Measurements from ENCODE around the gene FAF2. TPM values are rescaled to one million over a fixed set of nuclear protein-coding genes. Genes with fewer than 3 reads are reported as not detected.

FAF2 gene
- total and polyA plus RNA-seq, 10 of the 15 experiments (the other 5 are each of a cell fraction or from before 2014, with no cell fraction given) = 19.0 to 45.1 (median 35.6) TPM

- TF ChIP-seq TAF1 (IDR thresholded peaks at IDR 0.05; ENCODE audit: borderline replicate concordance, low read depth, low read length) (no peak), CEBPB (IDR thresholded peaks at IDR 0.05; ENCODE audit: borderline replicate concordance in 1 of 2, low read depth in 2 of 2, low read length in 2 of 2) (no peak), IRF4 (IDR thresholded peaks at IDR 0.05; ENCODE audit: low read depth, low read length) (no peak), EZH2 (IDR thresholded peaks at IDR 0.05; ENCODE audit: borderline replicate concordance, control insufficient read depth, low read depth, low read length) (no peak)
Measured at GRCh38 chr5:176533390-176533789, 85.2 kb downstream of the FAF2 start (continued).

- H3K36me3 ChIP-seq (ENCODE audit: control insufficient read depth in 2 of 2, insufficient read depth in 2 of 2, low read length in 1 of 2) = peaks cover 8 to 25% of the 10 kb centered on the region in 2 experiments
- ATAC-seq (peak; percentile 4; the same call in 1 of the 3 replicates), FAIRE-seq (peak; percentile 88), DNase-seq (ENCODE audit: low read depth, low spot score) (no peak)
- H3K9ac ChIP-seq (ENCODE audit: control insufficient read depth, insufficient read depth, low read length) = peak overlapping the region; percentile 99
- CTCF ChIA-PET = interaction anchor here (0.6 to 3.2 kb wide), 9 partner anchors 9 to 833 kb away, joined by 3 to 19 read pairs (median 3); partner anchors contain the start of genes CLTB, FAF2 and TSPAN17
- under 1% methylated on average over 10 of the region's 10 CpGs for WGBS (ENCODE audit: insufficient coverage, insufficient replicate concordance, low lambda C conversion rate, missing lambda C conversion rate)
- H3K9me3 ChIP-seq (replicated peaks; ENCODE audit: control insufficient read depth, insufficient read depth, low read length) = no peaks in the 10 kb centered on the region
- H3K4me1 ChIP-seq (ENCODE audit: control insufficient read depth, insufficient read depth, low read length) = peaks cover 49% of the 10 kb centered on the region
- peak overlapping the region; percentile 76 for H3K4me2 ChIP-seq (ENCODE audit: control insufficient read depth, insufficient read depth)
- BruUV-seq (replicated peaks) = no TSS peak
- no peaks in the 10 kb centered on the region for H3K27me3 ChIP-seq (replicated peaks in 1 of 2; ENCODE audit: control insufficient read depth in 2 of 2, insufficient read depth in 2 of 2, low read length in 1 of 2)
- no peaks in the 10 kb centered on the region; the same call in 1 of the 2 replicates for H4K20me1 ChIP-seq (ENCODE audit: control insufficient read depth, insufficient read depth)
- no peak overlapping the region for H2AFZ ChIP-seq (ENCODE audit: control insufficient read depth, low read depth, low read length)
- intact Hi-C loops (cut with micrococcal nuclease; ENCODE audit: unreplicated experiment) = loop anchor here (10.0 kb wide), 2 partner anchors 149 to 1581 kb away; partner anchors contain the start of genes HIGD2A, N4BP3 and NOP16
- H3K4me3 ChIP-seq = peak overlapping the region; percentile 99
- POLR2A ChIA-PET = interaction anchor here (0.7 to 3.3 kb wide), 4 partner anchors 10 to 174 kb away, joined by 3 to 9 read pairs (median 4); partner anchors contain the start of gene CLTB
- H3K27ac ChIP-seq (ENCODE audit: control insufficient read depth, insufficient read depth) = peak overlapping the region; percentile 95
- SMC1A ChIA-PET (ENCODE audit: uncharacterized antibody, unreplicated experiment) = interaction anchor here (1.0 to 1.7 kb wide), 2 partner anchors 8 to 11 kb away, joined by 4 to 7 read pairs; no protein-coding TSS in a partner anchor
- RAD21 ChIA-PET (ENCODE audit: unreplicated experiment) = interaction anchor here (0.8 to 2.6 kb wide), 3 partner anchors 9 to 86 kb away, joined by 3 to 6 read pairs (median 3); partner anchors contain the start of gene FAF2
- in situ Hi-C loops (cut with MboI) = no loop called here
- H3K79me2 ChIP-seq (ENCODE audit: control insufficient read depth, insufficient read depth, low read length) = peaks cover 54% of the 10 kb centered on the region
- TF ChIP-seq SPI1 (IDR thresholded peaks at IDR 0.05; ENCODE audit: borderline replicate concordance, insufficient read depth, low read depth, low read length) = peak; percentile 40; the same call in 1 of the 2 replicates
- TF ChIP-seq HDAC6 (IDR thresholded peaks at IDR 0.05; ENCODE audit: unreplicated experiment) = no peak
- TF ChIP-seq RELB (IDR thresholded peaks at IDR 0.05; ENCODE audit: low read depth) = no peak
- 0 out of 2 replicates have a peak, but pooled peaks have one; percentile 10 for TF ChIP-seq ZNF687 (IDR thresholded peaks at IDR 0.05)
- TF ChIP-seq PKNOX1 (IDR thresholded peaks at IDR 0.05) = peak; percentile 7; the same call in 1 of the 2 replicates
- peak; percentile 35; the same call in 1 of the 2 replicates for TF ChIP-seq NR2F1 (conservative IDR thresholded peaks at IDR 0.05)
- TF ChIP-seq BMI1 (IDR thresholded peaks at IDR 0.05; ENCODE audit: borderline replicate concordance) = no peak
- no peak for TF ChIP-seq RFX5 (IDR thresholded peaks at IDR 0.05; ENCODE audit: low read depth, low read length)
Measured at GRCh38 chr5:176533894-176534611, 85.9 kb downstream of the FAF2 start.

Data from GM12878 (cell line).